Body of pancreas (tissue), 4 donors: ENCODE measurements around the gene PRR29.

Experiments used
- CTCF ChIP-seq, 7 experiments: fragments of 450-650 bp in 4 of 7; fragments of 200-600 bp in 3 of 7; sonication (generic) in 3 of 7; IDR thresholded peaks; one replicate each; pipeline ENCODE4 v1.5.1; 2016 to 2019; ENCODE audit warnings: antibody characterized with exemption in 7 of 7
- POLR2A ChIP-seq, 3 donors: fragments of 450-650 bp; IDR thresholded peaks; one replicate each; pipeline ENCODE4 v1.6.1; 2016; ENCODE audit warnings: antibody characterized with exemption in 3 of 3, mild to moderate bottlenecking in 2 of 3

- TF ChIP-seq CTCF (IDR thresholded peaks at IDR 0.05) (no peak), POLR2A (IDR thresholded peaks at IDR 0.05) (no peak)
Measured at GRCh38 chr17:64042700-64043485, 44.7 kb downstream of the PRR29 start.
